ENCODE results near the gene CTU2. TPM values are rescaled to one million over a fixed set of nuclear protein-coding genes. Genes with fewer than 3 reads are reported as not detected.

CTU2 gene
- total RNA-seq, 1 experiment from 2014 or later = 54.9 TPM

DNA sequence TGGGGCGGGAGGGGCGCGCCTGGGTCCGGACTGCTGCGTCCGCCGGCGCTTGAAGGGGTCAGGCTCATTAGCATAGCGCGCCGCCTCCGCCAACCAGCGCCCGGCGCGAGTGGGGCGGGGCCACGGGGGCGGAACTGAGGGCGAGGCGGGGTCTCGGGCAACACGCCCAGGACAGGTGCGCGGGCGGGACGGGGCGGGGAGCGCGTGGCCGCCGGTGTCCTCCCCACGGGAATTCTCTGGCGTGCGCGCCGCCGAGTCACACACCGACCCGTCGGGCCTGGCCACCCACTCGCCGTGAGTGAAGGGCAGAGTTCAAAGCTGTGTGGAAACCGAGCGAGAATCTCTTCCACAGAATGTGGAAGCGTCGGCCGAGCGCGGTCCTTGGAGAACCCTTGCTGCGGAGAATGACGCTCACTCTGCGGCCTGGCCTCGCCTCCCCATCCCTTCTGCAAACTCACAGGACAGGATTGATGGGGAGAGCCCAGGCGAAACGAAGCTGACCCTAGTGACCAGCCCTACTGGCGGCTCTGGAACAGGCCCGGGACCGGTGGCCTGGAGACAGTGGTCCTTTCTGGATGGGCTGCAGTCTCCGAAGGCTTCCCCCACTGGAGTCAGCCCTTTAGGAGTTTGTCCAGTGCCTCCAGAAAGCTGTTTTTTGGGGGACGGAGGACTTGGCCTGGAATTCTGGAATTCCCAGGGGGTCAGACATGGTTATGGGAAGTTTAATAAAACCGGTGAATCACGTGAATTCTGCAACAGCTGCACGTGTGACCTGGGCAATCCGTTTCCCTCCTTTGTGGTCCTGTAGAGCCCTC is 19.7 kb upstream of the CTU2 start, which contains the start of gene SNAI3:
SNAI3 (minus strand) TSS at position 69 of the 815 bp plus-strand sequence. CDS start 101 bp downstream, outside the sequence.
- no peaks in the 10 kb centered on the region for H3K27me3 Mint-ChIP-seq (ENCODE audit: insufficient read depth, unreplicated experiment)
- no peak within 1 kb of the TSS for H3K27ac Mint-ChIP-seq (ENCODE audit: unreplicated experiment)
- peaks cover 13% of the 10 kb centered on the region for H3K4me1 Mint-ChIP-seq (ENCODE audit: low read depth, unreplicated experiment)
- Histone ChIP-seq H3K4me1 (peaks cover 24% of the 10 kb centered on the region), H3K9me3 (no peaks in the 10 kb centered on the region), H3K27me3 (replicated peaks; ENCODE audit: control insufficient read depth, insufficient read depth, low read length) (no peaks in the 10 kb centered on the region), H3K36me3 (ENCODE audit: control insufficient read depth, insufficient read depth, low read length) (no peaks in the 10 kb centered on the region), H3K4me3 (ENCODE audit: low read depth, low read length) (peak within 1 kb of the TSS; percentile 82)
- peaks cover 9% of the 10 kb centered on the region for H3K36me3 Mint-ChIP-seq (ENCODE audit: insufficient read depth, unreplicated experiment)
- TF ChIP-seq, protein P1, sequence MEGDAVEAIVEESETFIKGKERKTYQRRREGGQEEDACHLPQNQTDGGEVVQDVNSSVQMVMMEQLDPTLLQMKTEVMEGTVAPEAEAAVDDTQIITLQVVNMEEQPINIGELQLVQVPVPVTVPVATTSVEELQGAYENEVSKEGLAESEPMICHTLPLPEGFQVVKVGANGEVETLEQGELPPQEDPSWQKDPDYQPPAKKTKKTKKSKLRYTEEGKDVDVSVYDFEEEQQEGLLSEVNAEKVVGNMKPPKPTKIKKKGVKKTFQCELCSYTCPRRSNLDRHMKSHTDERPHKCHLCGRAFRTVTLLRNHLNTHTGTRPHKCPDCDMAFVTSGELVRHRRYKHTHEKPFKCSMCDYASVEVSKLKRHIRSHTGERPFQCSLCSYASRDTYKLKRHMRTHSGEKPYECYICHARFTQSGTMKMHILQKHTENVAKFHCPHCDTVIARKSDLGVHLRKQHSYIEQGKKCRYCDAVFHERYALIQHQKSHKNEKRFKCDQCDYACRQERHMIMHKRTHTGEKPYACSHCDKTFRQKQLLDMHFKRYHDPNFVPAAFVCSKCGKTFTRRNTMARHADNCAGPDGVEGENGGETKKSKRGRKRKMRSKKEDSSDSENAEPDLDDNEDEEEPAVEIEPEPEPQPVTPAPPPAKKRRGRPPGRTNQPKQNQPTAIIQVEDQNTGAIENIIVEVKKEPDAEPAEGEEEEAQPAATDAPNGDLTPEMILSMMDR (IDR thresholded peaks at IDR 0.05; ENCODE audit: insufficient read depth in 1 of 2, low read depth in 1 of 2, low read length in 1 of 2, severe bottlenecking in 1 of 2, unreplicated experiment in 1 of 2) = no peak
- ChIA-PET POLR2A (no interaction called here), CTCF (interaction anchor here (0.6 to 2.1 kb wide), 5 partner anchors 24 to 1236 kb away, joined by 3 to 9 read pairs (median 3); partner anchors contain the start of gene MVD)
- H3K9me3 Mint-ChIP-seq (ENCODE audit: unreplicated experiment) = no peaks in the 10 kb centered on the region
- DNase-seq = peak; percentile 92 to 98
- BruUV-seq (replicated peaks) = TSS peak; percentile 51
- H3K4me3 Mint-ChIP-seq (ENCODE audit: unreplicated experiment) = peak within 1 kb of the TSS; percentile 78
- intact Hi-C loops (cut with micrococcal nuclease; ENCODE audit: unreplicated experiment) = loop anchor here (1.0 kb wide), 1 partner anchor 23 kb away; the partner anchor contains the start of gene MVD

DNA sequence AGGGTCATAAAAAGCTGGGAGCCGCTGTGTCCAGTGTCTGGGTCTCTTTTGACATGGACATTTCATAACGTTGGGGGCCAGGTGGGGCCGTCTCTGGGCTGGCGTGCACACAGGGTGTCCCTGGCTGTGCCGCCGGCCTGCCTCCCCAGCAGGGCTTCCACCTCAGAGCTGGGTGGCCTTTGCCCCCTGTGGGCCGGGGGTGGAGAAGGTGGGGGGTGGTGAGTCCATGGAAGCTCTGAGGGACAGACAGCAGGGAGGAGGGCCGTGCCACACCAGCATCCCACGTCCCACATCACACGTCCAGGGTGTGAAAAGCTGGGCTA is 19.1 kb upstream of the CTU2 start:
- intact Hi-C loops (cut with micrococcal nuclease; ENCODE audit: unreplicated experiment) = no loop called here
- BruUV-seq (replicated peaks) = no TSS peak
- H3K4me3 ChIP-seq (ENCODE audit: low read depth, low read length) = no peak overlapping the region

DNA sequence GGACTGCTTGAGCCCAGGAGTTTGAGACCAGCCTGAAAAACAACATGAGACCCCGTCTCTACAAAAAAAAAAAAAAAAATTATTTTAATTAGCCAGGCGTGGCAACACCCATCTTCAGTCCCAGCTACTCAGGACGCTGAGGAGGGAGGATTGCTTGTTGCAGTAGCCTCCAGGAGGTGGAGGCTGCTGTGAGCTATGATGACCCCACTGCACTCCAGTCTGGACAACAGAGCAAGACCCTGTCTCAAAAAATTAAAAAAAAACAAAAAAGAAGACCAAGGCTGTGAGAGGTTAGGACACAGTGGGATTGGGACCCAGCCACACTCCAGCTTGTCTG is 18.7 kb upstream of the CTU2 start:
- intact Hi-C loops (cut with micrococcal nuclease; ENCODE audit: unreplicated experiment) = no loop called here
- Mint-ChIP-seq H3K4me1 (ENCODE audit: low read depth, unreplicated experiment) (peaks cover 13% of the 10 kb centered on the region), H3K27ac (ENCODE audit: unreplicated experiment) (peak overlapping the region; percentile 37), H3K9me3 (ENCODE audit: unreplicated experiment) (no peaks in the 10 kb centered on the region), H3K4me3 (ENCODE audit: unreplicated experiment) (peak overlapping the region; percentile 78), H3K27me3 (ENCODE audit: insufficient read depth, unreplicated experiment) (no peaks in the 10 kb centered on the region), H3K36me3 (ENCODE audit: insufficient read depth, unreplicated experiment) (peaks cover 9% of the 10 kb centered on the region)
- Histone ChIP-seq H3K4me3 (ENCODE audit: low read depth, low read length) (no peak overlapping the region), H3K9me3 (no peaks in the 10 kb centered on the region), H3K4me1 (peaks cover 24% of the 10 kb centered on the region), H3K27me3 (replicated peaks; ENCODE audit: control insufficient read depth, insufficient read depth, low read length) (no peaks in the 10 kb centered on the region), H3K36me3 (ENCODE audit: control insufficient read depth, insufficient read depth, low read length) (no peaks in the 10 kb centered on the region)
- TF ChIP-seq, protein P1 (IDR thresholded peaks at IDR 0.05; ENCODE audit: insufficient read depth in 1 of 2, low read depth in 1 of 2, low read length in 1 of 2, severe bottlenecking in 1 of 2, unreplicated experiment in 1 of 2) = no peak
- no peak for DNase-seq
- BruUV-seq (replicated peaks) = no TSS peak
- CTCF ChIA-PET = interaction anchor here (1.0 to 2.1 kb wide), 5 partner anchors 11 to 76 kb away, joined by 3 to 9 read pairs (median 4); no protein-coding TSS in a partner anchor
- POLR2A ChIA-PET = no interaction called here

More for the DNA sequence above, 19.1 kb upstream of the CTU2 start:
- H3K9me3 Mint-ChIP-seq (ENCODE audit: unreplicated experiment) = no peaks in the 10 kb centered on the region
- Histone ChIP-seq H3K27me3 (replicated peaks; ENCODE audit: control insufficient read depth, insufficient read depth, low read length) (no peaks in the 10 kb centered on the region), H3K36me3 (ENCODE audit: control insufficient read depth, insufficient read depth, low read length) (no peaks in the 10 kb centered on the region), H3K4me1 (peaks cover 24% of the 10 kb centered on the region), H3K9me3 (no peaks in the 10 kb centered on the region)
- CTCF ChIA-PET = interaction anchor here (1.3 to 2.1 kb wide), 2 partner anchors 11 to 50 kb away, joined by 4 to 9 read pairs; no protein-coding TSS in a partner anchor
- H3K36me3 Mint-ChIP-seq (ENCODE audit: insufficient read depth, unreplicated experiment) = peaks cover 9% of the 10 kb centered on the region
- H3K27me3 Mint-ChIP-seq (ENCODE audit: insufficient read depth, unreplicated experiment) = no peaks in the 10 kb centered on the region
- no peak overlapping the region for H3K27ac Mint-ChIP-seq (ENCODE audit: unreplicated experiment)
- DNase-seq = no peak
- peak overlapping the region; percentile 78 for H3K4me3 Mint-ChIP-seq (ENCODE audit: unreplicated experiment)
- TF ChIP-seq, protein P1 (IDR thresholded peaks at IDR 0.05; ENCODE audit: insufficient read depth in 1 of 2, low read depth in 1 of 2, low read length in 1 of 2, severe bottlenecking in 1 of 2, unreplicated experiment in 1 of 2) = no peak
- H3K4me1 Mint-ChIP-seq (ENCODE audit: low read depth, unreplicated experiment) = peaks cover 13% of the 10 kb centered on the region
- POLR2A ChIA-PET = no interaction called here
